Esophagus mucosa (tissue), 1 donor: ENCODE results near the gene RBM38. TPM values are rescaled to one million over a fixed set of nuclear protein-coding genes. Genes with fewer than 3 reads are reported as not detected.
"Not testable (repeated sequence)": the region's sequence is repeated elsewhere in the genome, so short reads cannot be mapped to it uniquely, and the experiment has no call there.

Source experiments
- ATAC-seq: fragments of 200-7000 bp; cut with Tn5 transposase; one replicate; pipeline ENCODE4 v1.9.1; 2020
- total RNA-seq: library from RNA; stranded (reverse); gene quantifications from one replicate; pipeline ENCODE4 v1.2.4, GENCODE V29; 2023
- donor health status: DM: yes; HTN: yes; CAD: no.

The RBM38 gene
- total RNA-seq: 12.3 TPM

DNA sequence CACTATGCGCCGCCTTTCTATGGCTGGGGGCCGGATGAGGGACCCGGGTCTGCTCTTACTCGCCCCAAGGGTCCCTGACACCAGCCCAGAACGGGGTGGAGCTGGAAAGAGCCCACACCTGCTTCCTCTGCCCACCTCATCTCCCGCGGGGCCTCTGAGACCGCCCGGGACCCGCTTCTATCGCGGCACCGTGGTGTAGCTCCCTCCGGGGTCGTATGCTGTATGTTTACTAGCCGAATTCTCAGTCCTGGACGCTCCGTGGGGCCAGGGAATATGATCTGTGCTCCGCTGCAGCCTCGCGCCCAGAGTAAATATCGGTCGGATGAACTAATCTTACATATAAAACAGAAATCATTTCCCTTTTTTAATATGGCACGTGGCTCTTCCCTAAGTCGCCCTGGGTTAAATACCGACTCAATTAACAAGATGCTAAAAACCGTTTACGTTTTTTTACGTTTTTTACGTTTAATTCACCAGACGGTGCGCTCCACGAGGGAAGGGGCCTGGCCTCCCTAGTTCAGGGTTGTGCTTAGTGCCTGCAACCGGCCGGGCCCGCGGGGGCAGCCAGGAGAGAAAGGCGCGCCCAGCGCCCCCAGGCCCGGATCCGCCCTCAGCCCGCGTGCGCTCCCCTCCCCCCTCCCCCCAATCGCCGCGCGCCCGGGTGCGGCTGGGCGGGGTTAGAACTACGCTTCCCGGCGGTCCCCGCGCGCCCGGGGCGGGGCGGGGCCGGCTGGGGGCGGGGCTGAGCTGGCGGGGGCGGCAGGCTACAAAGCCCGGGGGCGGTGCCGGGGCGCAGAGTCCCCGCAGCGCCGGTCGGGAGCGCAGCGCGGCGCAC, at the start of gene RBM38:
RBM38 (plus strand) TSS at position 793 of the 835 bp plus-strand sequence. CDS start 186 bp downstream, outside the sequence.
- peak; percentile 78 for ATAC-seq

DNA sequence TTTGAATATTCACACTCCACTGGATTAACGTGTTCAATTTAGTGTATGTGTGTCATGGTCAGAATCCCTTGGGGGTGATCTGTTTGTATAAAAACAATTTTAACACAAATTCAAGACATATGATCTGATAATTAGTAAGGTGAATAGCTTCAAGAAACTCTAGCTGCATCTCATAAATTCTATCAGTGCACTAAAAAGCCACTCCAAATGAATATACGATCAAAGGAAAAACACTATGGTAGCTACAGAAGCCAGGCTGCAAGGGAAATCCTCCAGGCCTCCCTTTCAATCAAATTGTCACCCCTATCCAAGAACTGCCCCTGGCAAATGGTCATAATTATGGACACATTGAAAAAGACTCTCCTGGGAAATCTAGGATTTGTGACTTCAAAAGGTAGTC, 49.5 kb upstream of the RBM38 start:
- ATAC-seq: no peak

DNA sequence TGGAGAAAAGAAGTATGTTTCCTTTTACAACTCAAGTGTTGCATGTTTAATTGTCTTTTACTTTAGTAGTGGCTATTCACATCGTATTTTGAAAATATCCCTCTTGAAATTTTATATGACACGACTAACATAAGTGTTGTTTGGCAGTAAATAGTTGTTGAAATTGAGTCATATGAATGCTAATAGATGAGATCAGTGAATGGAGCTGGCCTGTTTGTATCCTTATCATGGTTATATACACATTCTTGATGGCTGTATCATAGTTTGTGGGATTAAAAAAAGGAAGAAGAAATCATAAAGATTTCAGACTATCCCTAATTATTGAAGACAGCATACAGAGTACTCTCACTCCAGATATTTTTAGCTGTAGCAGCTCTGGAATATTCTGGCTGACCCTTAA, 48.4 kb upstream of the RBM38 start:
- no peak for ATAC-seq

DNA sequence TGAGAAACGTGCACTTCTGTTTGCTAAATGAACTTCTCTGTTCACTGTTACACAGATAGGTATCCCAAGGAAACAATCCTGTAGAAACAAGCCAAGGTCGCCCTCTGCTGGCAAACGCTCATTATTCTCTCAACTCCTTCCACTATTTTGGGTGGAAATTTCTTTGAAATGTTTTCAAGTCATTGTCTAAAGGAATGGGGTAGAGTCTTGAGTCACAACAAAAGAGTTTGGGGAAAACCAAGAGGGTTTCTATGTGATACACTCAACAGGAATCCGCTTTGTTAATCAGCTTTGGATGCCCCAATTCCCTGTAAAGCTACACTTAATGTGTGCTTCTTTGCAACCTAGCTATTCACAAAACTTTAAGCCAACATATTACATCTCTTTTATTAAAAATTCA, 44.7 kb upstream of the RBM38 start:
- peak; percentile 64 for ATAC-seq

DNA sequence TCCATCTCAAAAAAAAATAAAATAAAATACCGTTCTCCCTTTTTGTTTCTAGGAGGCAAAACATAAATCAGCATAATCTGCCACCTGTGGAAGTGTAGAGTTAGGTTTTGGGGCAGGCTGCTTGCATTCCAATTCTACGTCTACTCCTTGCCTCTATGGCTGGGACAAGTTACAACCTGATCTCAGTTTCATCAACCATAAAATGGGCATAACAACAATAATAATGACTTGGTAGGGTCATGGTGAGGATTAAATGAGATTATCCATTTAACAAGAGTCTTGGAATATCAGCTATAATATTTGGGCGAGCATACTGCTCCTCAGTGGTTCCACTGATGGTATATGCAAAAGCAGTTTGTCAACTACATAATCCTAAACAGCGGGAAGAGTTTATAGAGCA, 43.8 kb upstream of the RBM38 start:
- ATAC-seq: no peak

DNA sequence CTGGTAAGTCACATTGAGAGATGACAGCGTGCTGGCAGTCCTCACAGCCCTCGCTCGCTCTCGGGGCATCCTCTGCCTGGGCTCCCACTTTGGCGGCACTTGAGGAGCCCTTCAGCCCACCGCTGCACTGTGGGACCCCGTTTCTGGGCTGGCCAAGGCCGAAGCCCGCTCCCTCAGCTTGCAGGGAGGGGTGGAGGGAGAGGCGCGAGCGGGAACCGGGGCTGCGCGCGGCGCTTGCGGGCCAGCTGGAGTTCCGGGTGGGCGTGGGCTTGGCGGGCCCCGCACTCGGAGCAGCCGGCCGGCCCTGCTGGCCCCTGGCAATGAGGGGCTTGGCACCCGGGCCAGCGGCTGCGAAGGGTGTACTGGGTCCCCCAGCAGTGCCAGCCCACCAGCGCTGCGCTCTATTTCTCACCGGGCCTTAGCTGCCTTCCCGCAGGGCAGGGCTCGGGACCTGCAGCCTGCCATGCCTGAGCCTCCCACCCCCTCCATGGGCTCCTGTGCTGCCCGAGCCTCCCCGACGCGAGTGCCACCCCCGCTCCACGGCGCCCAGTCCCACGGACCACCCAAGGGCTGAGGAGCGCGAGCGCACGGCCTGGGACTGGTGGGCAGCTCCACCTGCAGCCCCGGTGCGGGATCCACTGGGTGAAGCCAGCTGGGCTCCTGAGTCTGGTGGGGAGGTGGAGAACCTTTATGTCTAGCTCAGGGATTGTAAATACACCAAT, 42.8 kb upstream of the RBM38 start:
- not testable (repeated sequence) for ATAC-seq

DNA sequence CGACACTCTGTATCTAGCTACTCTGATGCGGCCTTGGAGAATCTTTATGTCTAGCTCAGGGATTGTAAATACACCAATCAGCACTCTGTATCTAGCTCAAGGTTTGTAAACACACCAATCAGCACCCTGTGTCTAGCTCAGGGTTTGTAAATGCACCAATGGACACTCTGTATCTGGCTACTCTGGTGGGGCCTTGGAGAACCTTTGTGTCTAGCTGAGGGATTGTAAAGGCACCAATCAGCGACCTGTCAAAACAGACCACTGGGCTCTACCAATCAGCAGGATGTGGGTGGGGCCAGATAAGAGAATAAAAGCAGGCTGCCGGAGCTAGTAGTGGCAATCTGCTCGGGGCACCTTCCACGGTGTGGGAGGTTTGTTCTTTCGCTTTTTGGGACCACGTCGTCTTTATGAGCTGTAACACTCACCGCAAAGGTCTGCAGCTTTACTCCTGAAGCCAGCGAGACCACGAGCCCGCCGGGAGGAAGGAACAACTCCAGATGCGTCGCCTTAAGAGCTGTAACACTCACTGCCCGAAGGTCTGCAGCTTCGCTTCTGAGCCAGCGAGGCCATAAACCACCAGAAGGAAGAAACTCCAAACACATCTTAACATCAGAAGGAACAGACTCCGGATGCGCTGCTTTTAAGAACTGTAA, 42.1 kb upstream of the RBM38 start:
- ATAC-seq: not testable (repeated sequence)

DNA sequence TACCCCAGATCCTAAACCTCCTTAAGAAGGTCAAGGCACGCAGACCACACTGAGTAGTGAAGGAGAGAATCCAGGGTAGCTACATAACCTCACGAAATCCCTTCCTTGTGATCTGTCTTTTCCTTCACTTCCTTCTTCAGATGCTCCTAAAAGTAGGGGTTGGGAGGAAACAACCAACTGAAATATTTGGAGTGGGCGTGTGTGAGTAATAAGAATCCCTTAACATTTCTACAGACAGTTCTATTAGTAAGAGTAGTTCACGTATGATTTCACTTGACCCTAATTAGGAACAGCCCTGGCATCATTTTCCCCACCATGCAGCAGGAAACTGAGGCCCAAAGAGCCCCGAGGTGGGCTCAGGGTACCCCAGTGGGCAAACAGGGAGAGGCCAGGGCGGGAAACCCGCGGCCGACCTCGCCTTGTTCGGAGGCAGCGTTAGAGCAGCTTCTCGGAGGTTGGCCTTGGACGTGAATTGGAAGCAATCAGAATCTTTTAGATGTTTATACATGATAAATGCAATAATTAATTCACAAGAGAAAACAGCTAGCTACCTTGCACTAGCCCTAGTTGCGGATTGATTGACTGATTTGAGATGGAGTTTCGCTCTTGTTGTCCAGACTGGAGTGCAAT, 41.0 kb upstream of the RBM38 start:
- ATAC-seq: no peak

DNA sequence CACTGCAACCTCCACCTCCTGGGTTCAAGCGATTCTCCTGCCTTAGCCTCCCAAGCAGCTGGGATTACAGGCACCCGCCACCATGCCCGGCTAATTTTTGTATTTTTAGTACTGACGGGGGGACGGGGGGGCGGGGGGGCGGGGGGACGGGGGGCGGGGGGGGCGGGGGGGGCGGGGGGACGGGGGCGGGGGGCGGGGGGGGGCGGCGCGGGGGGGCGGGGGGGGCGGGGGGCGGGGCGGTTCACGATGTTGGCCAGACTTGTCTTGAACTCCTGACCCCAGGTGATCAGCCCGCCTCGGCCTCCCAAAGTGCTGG, 40.5 kb upstream of the RBM38 start:
- ATAC-seq: not testable (repeated sequence)

DNA sequence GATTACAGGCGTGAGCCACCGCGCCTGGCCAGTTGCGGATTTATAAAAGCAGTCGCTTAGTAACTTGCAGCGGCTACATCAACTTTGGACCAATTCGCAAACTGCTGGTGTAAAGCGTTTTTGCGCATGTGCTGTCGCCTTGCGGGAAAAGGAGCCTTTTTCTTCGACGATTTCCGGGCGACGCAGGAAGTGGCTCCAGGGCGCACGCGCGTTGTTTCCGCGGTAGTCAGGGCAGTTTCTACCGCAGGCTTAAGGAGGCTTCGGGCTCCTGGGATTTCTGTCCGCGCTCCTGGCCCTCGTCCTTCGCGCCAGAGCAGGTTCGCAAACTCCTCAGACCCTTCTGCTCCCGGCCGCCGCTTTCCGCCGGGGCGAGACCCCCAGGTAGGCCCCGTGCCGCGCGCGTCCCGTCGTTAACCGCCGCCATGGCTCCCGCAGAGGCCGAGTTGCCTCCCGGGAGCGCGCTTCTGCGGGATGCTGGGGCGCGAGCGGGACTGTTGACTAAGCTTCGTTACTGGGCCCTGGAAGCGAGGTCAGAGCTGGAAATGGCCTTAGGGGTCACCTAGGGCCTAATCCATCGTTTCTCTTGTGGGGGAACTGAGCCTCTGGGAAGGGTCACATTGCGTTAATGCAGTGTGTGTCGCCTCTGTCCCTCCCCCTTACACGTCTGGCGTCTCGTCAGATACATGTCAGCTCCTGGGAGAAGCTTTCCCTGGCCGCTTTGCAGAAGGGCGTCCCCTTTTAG, 40.0 kb upstream of the RBM38 start, which contains the start of gene RAE1:
RAE1 (plus strand) TSS at position 214 of the 742 bp plus-strand sequence. CDS start 2,784 bp downstream, outside the sequence.
- peak; percentile 76 for ATAC-seq

DNA sequence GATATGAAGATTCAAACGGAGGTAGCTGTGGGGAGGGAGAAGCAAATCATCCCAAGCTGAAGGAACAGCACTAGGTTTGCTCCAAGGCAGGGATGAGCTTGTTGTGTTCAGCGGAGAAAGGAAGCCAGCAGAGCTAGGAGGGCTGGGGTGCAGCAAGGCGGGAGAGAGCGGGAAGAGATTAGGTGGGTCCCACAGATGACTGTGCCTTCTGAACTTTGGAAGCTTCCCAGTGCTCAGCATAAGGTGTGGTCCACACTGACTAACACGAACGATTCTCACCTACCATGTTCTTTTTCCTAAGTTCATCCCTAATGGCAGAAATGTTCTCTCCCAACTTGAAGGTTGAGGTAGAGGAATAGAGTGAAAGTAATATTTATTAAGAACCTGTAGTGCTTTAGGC, 38.9 kb upstream of the RBM38 start:
- peak; percentile 73 for ATAC-seq

DNA sequence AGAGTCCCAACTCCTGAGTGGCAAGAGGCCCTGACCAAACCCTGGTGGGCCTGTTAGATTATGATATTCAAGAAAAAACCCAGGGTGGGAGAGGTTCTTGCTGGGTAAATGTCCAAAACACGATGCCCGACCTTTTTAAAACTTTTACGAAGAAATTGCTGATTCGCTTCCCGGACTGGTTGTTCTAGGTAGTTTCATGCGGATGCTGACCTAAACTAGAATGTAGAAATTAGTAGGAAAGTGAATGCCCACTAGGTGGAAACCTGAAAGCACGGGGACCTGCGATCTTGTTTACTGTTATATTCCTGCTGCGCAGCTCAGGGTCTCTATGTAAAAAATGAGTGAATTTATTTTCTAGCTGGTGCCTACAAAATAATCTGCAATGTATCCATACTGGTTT, 37.8 kb upstream of the RBM38 start:
- no peak for ATAC-seq

DNA sequence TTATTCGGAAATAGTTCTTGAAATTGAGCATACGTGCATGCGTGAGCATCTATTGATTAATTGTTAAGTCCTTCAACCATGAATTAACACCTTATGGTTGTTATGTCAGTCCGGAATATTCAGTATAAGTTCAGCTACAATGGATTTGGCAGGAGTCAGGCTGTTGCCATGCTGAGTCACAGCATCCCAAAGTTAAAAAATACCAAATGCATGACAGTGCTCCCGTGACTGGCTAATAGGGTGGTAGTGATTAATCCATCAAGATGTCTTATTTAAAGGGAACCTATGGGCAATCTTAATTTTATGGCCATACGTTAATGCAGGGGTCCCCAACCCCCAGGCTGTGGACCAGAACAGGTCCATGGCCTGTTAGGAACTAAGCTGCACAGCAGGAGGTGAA, 29.7 kb upstream of the RBM38 start:
- ATAC-seq: peak; percentile 79

DNA sequence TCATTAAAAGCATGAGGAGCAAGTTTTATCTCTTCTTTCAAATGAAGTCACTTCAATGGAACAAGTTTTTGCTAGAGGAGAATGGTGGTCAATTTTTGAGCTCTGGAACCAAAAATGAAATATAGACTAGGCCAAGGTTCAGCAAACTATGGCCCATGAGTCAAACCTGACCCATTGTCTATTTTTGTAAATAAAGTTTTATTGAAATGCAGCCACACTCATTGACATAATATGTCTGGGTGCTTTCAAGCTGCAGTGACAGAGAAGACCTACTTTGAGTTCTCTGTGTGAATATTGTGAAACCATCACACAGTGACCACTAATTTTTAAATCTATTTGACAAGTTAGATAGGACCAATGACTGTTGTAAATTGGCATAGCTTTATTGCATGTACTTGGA, 26.7 kb upstream of the RBM38 start:
- ATAC-seq: no peak

DNA sequence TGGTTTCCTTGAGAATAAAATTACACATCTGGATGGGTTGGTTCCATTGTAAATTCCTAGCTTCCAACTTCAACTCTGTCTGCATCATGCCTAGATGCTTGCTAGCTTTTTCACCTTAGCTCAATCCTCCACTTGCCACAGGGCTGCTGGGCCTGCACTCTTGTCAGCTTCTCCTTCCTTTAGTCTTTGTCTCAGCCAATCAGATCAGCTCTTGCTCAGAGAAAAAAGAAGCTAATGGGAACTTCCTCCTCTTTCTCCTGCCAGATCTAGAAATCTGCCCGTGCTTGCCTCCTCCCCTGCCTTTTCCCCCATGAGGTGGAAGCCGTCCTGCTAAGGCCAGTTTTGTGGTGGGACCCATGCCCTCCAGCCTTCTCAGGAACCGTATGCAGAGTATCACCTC, 21.6 kb upstream of the RBM38 start:
- ATAC-seq: no peak

DNA sequence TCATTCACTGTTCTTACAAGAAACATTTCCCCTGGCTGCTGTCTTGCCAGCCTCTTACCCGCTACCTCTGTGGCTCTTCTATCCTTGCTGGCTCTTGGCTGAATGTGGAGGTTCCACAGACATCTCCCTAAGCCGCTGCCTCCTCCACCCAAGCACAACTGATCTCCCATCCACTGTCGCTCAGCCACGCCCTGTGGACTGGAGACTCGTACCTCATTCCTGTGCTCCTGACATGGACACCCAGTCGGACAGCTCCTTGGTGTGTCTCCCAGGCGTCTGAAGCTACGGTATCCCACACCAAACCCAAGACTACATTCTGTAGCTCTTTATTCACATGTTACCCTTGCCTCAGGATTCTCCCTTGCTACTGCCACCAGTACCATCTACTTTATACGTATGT, 20.9 kb upstream of the RBM38 start:
- ATAC-seq: no peak

DNA sequence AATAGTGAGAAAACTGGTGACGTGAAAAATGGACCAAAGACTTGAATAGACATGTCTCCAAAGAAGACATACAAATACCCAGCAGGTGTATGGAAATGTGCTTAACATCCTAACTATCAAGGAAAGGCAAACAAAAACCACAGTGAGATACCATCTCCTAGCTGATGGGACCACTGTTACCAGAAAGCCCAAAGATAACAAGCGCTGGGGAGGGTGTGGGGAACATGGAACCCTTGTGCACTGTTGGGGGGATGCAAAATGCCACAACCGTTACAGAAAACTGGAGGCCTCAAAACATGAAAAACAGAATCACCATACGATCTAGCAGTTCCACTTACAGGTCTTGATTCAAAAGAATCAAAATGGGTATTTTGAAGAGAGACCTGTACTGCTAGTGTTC, 19.8 kb upstream of the RBM38 start:
- no peak for ATAC-seq

DNA sequence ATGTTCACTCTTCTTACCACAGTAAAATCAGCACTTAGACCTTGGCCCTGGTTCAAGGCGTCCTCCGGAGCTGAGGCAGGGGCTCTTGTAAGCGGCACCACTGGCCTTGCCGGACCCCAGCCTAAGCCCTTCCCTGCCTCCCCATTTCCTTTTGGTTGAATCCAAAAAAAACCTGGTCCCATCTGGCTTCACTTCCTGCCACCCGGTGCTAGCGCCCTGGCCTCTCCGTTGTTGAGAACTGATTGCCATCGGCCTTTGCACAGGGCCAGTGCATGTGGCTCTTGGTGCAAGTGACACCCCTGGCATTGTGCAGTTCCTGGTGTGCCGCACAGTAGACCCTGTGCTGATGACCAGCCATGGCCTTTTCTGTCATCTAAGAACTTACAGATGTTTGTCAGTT, 19.0 kb upstream of the RBM38 start:
- no peak for ATAC-seq

DNA sequence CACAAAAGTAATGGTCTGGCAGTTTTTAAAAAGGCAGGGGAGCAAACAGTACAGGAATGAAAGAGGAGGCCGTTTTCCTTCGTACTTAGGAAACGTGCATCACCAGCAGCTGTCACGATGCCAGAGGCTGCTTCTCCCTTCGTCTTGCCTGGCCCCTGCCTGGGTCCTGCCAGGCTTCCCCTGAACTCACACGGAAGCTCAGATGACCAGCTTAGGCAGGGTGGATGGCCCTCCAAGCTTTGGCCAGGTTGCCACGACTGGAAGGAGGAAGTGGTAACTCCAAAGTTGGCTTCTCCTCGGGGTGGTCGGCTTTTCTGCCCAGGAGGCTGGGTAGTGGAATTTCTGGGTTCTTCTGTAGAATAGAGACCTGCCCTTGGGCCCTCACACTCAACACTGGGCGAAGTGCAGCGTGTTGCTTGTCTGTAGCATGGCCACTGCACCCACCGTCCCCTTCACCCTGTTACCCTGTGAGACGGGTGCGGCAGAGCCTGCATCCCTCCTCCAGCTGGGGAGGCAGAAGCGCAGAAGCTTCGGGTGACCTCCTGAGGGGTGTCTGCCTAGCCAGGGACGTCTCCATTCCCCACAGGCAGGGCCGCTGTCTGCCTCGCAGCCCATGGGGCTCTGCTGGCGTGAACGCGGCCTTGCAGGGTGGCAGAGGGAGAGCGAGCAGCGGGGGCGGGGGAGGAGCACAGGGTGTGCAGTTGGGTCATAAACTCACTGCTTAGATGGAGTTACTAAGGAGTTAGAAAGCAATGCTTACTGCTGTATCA, 18.4 kb upstream of the RBM38 start:
- no peak for ATAC-seq

DNA sequence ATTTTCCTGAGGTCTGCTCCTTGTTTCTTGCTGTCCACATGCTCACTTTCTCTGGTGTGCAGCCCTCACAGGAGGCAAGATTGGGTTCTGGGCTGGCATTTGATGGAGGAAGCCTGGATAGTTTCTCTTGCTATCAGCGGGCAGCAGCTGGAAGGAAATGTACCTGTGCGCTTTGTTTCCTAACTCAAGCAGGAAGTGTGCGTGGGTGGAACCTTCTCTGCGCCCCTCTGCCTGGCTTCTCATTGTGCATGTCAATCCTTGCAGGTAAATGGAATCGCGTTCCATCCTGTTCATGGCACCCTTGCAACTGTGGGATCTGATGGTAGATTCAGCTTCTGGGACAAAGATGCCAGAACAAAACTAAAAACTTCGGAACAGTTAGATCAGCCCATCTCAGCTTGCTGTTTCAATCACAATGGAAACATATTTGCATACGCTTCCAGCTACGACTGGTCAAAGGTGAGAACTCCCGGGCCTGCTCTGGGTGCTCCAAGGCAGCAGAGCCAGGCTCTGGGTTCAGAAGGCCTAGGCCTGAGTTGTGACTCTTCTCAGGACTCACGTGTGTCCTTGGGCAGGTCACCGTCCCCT, 16.8 kb upstream of the RBM38 start:
- no peak for ATAC-seq
